MCF 10A (cell line): ENCODE data around the gene GDF11. TPM values are rescaled to one million over a fixed set of nuclear protein-coding genes. Genes with fewer than 3 reads are reported as not detected.
A peak's percentile ranks its signal among the peaks of the same experiment; 100 is the strongest.
"Not testable (repeated sequence)": the region's sequence is repeated elsewhere in the genome, so short reads cannot be mapped to it uniquely, and the experiment has no call there.

ENCODE experiments used
- BruUV-seq: library from RNA; stranded (reverse); fragments of 400-500 nt; replicated peaks from 2 replicates; lab custom pipeline; 2021; lab: Mats Ljungman, UMichigan
- CTCF ChIA-PET: fragments of 300-600 bp; sonication (Branson Sonifier 250); formaldehyde crosslinking; extraction: SDS; loops from one replicate; lab custom pipeline; 2021; ENCODE audit warnings: antibody characterized with exemption, inconsistent platforms; lab: Yijun Ruan, JAX
- POLR2A ChIA-PET: fragments of 300-600, 350-650 bp; sonication (Branson Sonifier 250); formaldehyde crosslinking; extraction: SDS; loops from one replicate; lab custom pipeline; 2020; ENCODE audit warnings: antibody characterized with exemption, inconsistent platforms; lab: Yijun Ruan, JAX
- DNase-seq: peaks from one replicate; pipeline ENCODE4 v3.0.0-alpha.2; 2018; ENCODE audit not compliant: unreplicated experiment
- H3K27ac Mint-ChIP-seq: one replicate; pipeline ENCODE4 v1.8.0; 2022; ENCODE audit warnings: mild to moderate bottlenecking, low read depth, mixed read lengths; ENCODE audit not compliant: unreplicated experiment
- H3K27me3 Mint-ChIP-seq: one replicate; pipeline ENCODE4 v1.8.0; 2022; ENCODE audit warnings: mixed read lengths; ENCODE audit not compliant: insufficient read depth, unreplicated experiment
- H3K36me3 Mint-ChIP-seq: one replicate; pipeline ENCODE4 v1.8.0; 2022; ENCODE audit warnings: mild to moderate bottlenecking, moderate library complexity, mixed read lengths; ENCODE audit not compliant: insufficient read depth, unreplicated experiment
- H3K4me1 Mint-ChIP-seq: one replicate; pipeline ENCODE4 v1.8.0; 2022; ENCODE audit warnings: mixed read lengths; ENCODE audit not compliant: insufficient read depth, unreplicated experiment
- H3K4me3 Mint-ChIP-seq: one replicate; pipeline ENCODE4 v1.8.0; 2022; ENCODE audit warnings: mild to moderate bottlenecking, moderate library complexity, mixed read lengths; ENCODE audit not compliant: unreplicated experiment
- H3K9me3 Mint-ChIP-seq: one replicate; pipeline ENCODE4 v1.8.0; 2022; ENCODE audit warnings: mixed read lengths; ENCODE audit not compliant: unreplicated experiment
- CTCF ChIP-seq: fragments of 200-600 bp; IDR thresholded peaks from one replicate; pipeline ENCODE4 v1.8.0; 2022; ENCODE audit warnings: antibody characterized with exemption, mild to moderate bottlenecking; ENCODE audit not compliant: unreplicated experiment
- intact Hi-C: fragments of 100-400 bp; cut with micrococcal nuclease; formaldehyde crosslinking; loops from 2 replicates; pipeline ENCODE4 v1.14.1; 2022
- total RNA-seq: library from RNA; stranded (reverse); gene quantifications from 2 replicates; pipeline ENCODE4 v1.2.3, GENCODE V29; 2022

GDF11 gene
- total RNA-seq, 1 experiment from 2014 or later, result 1.9 TPM

GRCh38 chr12:55748230-55748993, 5.5 kb downstream of the GDF11 start:
- Mint-ChIP-seq H3K27me3 (no peaks in the 10 kb centered on the region), H3K9me3 (no peaks in the 10 kb centered on the region), H3K4me1 (peaks cover 10% of the 10 kb centered on the region), H3K27ac (no peak overlapping the region), H3K4me3 (no peak overlapping the region), H3K36me3 (peaks cover 50% of the 10 kb centered on the region)
- no peak for TF ChIP-seq CTCF
- intact Hi-C loops, result no loop called here
- CTCF ChIA-PET, result interaction anchor here (0.6 to 3.8 kb wide), 4 partner anchors 9 to 280 kb away, joined by 3 to 36 read pairs (median 4); no protein-coding TSS in a partner anchor
- no peak for DNase-seq
- no TSS peak for BruUV-seq
- POLR2A ChIA-PET, result interaction anchor here (2.4 to 2.7 kb wide), 2 partner anchors 9 to 69 kb away, joined by 10 to 14 read pairs; partner anchors contain the start of genes ORMDL2 and SARNP

- no peak for TF ChIP-seq CTCF
- no peak overlapping the region for H3K4me3 Mint-ChIP-seq
- DNase-seq, result no peak
- H3K4me1 Mint-ChIP-seq, result no peaks in the 10 kb centered on the region
- BruUV-seq, result no TSS peak
- H3K27ac Mint-ChIP-seq, result peak overlapping the region; percentile 30
- H3K36me3 Mint-ChIP-seq, result peaks cover 97% of the 10 kb centered on the region
- ChIA-PET CTCF (interaction anchor here (0.5 to 3.9 kb wide), 5 partner anchors 13 to 178 kb away, joined by 3 to 30 read pairs (median 3); no protein-coding TSS in a partner anchor), POLR2A (interaction anchor here (2.6 kb wide), 1 partner anchor 11 kb away, joined by 7 read pairs; no protein-coding TSS in a partner anchor)
- intact Hi-C loops, result no loop called here
- H3K9me3 Mint-ChIP-seq, result no peaks in the 10 kb centered on the region
- no peaks in the 10 kb centered on the region for H3K27me3 Mint-ChIP-seq
Measured at GRCh38 chr12:55755246-55755645, 12.3 kb downstream of the GDF11 start.

GRCh38 chr12:55757701-55758100, 14.8 kb downstream of the GDF11 start:
- POLR2A ChIA-PET, result interaction anchor here (1.0 to 2.0 kb wide), 3 partner anchors 11 to 72 kb away, joined by 3 to 10 read pairs (median 3); partner anchors contain the start of gene DNAJC14
- no TSS peak for BruUV-seq
- intact Hi-C loops, result no loop called here
- Mint-ChIP-seq H3K27ac (no peak overlapping the region), H3K9me3 (no peaks in the 10 kb centered on the region), H3K36me3 (peaks cover 98% of the 10 kb centered on the region), H3K4me1 (peaks cover 6% of the 10 kb centered on the region), H3K4me3 (no peak overlapping the region), H3K27me3 (no peaks in the 10 kb centered on the region)
- CTCF ChIA-PET, result interaction anchor here (1.6 to 2.8 kb wide), 2 partner anchors 9 to 19 kb away, joined by 6 to 18 read pairs; no protein-coding TSS in a partner anchor
- no peak for TF ChIP-seq CTCF
- no peak for DNase-seq

GRCh38 chr12:55758575-55758974, 15.7 kb downstream of the GDF11 start:
- H3K36me3 Mint-ChIP-seq, result peaks cover 94% of the 10 kb centered on the region
- H3K4me3 Mint-ChIP-seq, intact Hi-C loops, DNase-seq, H3K27me3 Mint-ChIP-seq, H3K27ac Mint-ChIP-seq, H3K4me1 Mint-ChIP-seq, BruUV-seq, H3K9me3 Mint-ChIP-seq: not testable (repeated sequence)
- CTCF ChIA-PET, result interaction anchor here (0.6 to 2.8 kb wide), 3 partner anchors 10 to 203 kb away, joined by 5 to 18 read pairs (median 6); no protein-coding TSS in a partner anchor
- POLR2A ChIA-PET, result interaction anchor here (0.6 to 1.2 kb wide), 3 partner anchors 14 to 71 kb away, joined by 3 to 5 read pairs (median 3); partner anchors contain the start of gene DNAJC14
